Stimulated activated CD8-positive, alpha-beta memory T cell treated with anti-CD3 and anti-CD28 coated beads, Interleukin-15, amount 100 ng/mL, for 48 hours (primary cell): ENCODE results near the gene ATG9B.
"Not testable (repeated sequence)": the region's sequence is repeated elsewhere in the genome, so short reads cannot be mapped to it uniquely, and the experiment has no call there.

Experiments
- DNase-seq, 2 donors: peaks; one replicate each; pipeline ENCODE4 v3.0.0-alpha.2; 2020; ENCODE audit warnings: low read depth in 2 of 2

The ATG9B gene

GRCh38 chr7:151058781-151059366, 34.6 kb upstream of the ATG9B start:
- DNase-seq: no peak

- peak; percentile 97 for DNase-seq
Observed at GRCh38 chr7:151057989-151058780, 33.9 kb upstream of the ATG9B start.

GRCh38 chr7:151057506-151057988, 33.3 kb upstream of the ATG9B start, which contains the start of gene CDK5:
CDK5 (minus strand) TSS chr7:151057897; CDS start chr7:151057848, 49 bp downstream.
- DNase-seq: no peak

- DNase-seq: no peak
Observed at GRCh38 chr7:151056666-151057505, 32.6 kb upstream of the ATG9B start.

- no peak for DNase-seq
Observed at GRCh38 chr7:151056283-151056665, 32.0 kb upstream of the ATG9B start.

- no peak for DNase-seq
Observed at GRCh38 chr7:151053751-151054150, 29.5 kb upstream of the ATG9B start.

GRCh38 chr7:151053096-151053495, 28.8 kb upstream of the ATG9B start:
- no peak for DNase-seq

GRCh38 chr7:151051108-151051507, 26.8 kb upstream of the ATG9B start:
- peak in 1 of 2 donors; percentile 25 for DNase-seq

- no peak for DNase-seq
Observed at GRCh38 chr7:151048911-151049463, 24.7 kb upstream of the ATG9B start.

- DNase-seq: no peak
Observed at GRCh38 chr7:151047976-151048815, 23.9 kb upstream of the ATG9B start, which contains the start of gene ASIC3. ASIC3 (plus strand) TSS chr7:151048531; CDS start chr7:151048886, 355 bp downstream.

GRCh38 chr7:151046603-151047573, 22.6 kb upstream of the ATG9B start:
- no peak for DNase-seq

GRCh38 chr7:151045967-151046366, 21.7 kb upstream of the ATG9B start:
- DNase-seq: no peak

GRCh38 chr7:151045262-151045661, 21.0 kb upstream of the ATG9B start:
- DNase-seq: no peak

GRCh38 chr7:151043959-151044358, 19.7 kb upstream of the ATG9B start:
- DNase-seq: no peak

- not testable (repeated sequence) for DNase-seq
Observed at GRCh38 chr7:151043449-151043848, 19.2 kb upstream of the ATG9B start.

GRCh38 chr7:151040616-151041375, 16.5 kb upstream of the ATG9B start:
- no peak for DNase-seq

GRCh38 chr7:151039850-151040548, 15.7 kb upstream of the ATG9B start:
- DNase-seq: no peak
